Body of pancreas (tissue), 4 donors: ENCODE measurements around the gene PTPRH. TPM values are rescaled to one million over a fixed set of nuclear protein-coding genes. Genes with fewer than 3 reads are reported as not detected.

Experiments
- ATAC-seq: fragments of 150-250 bp; one replicate; pipeline ENCODE4 v1.9.1; 2016
- DNase-seq, 4 donors: peaks; one replicate each; pipeline ENCODE4 v3.0.0-alpha.2; 2019
- H3K27ac ChIP-seq, 4 donors: fragments of 200-600 bp; sonication (generic); 1 replicate in 3 of 4; 2 replicates in 1 of 4; pipeline versions ENCODE4 v1.5.1 to v1.6.1; 2016 to 2019; ENCODE audit warnings: mild to moderate bottlenecking in 1 of 4, mixed read lengths in 1 of 4, moderate library complexity in 1 of 4
- H3K27me3 ChIP-seq, 2 donors: fragments of 200-600 bp; sonication (generic); one replicate each; pipeline ENCODE4 v1.6.0; 2016; ENCODE audit warnings: mild to moderate bottlenecking in 1 of 2
- H3K36me3 ChIP-seq, 2 donors: fragments of 200-600 bp; sonication (generic); replicated peaks in 1 of 2; 2 replicates each; pipeline ENCODE4 v1.5.1; 2016; ENCODE audit warnings: low read depth in 2 of 2; ENCODE audit not compliant: insufficient read depth in 1 of 2
- H3K4me1 ChIP-seq: fragments of 200-600 bp; sonication (generic); one replicate; pipeline ENCODE4 v1.6.0; 2016
- H3K4me3 ChIP-seq, 2 donors: fragments of 200-600 bp; sonication (generic); 1 replicate in 1 of 2; 2 replicates in 1 of 2; pipeline ENCODE4 v1.5.1; 2016 to 2019
- H3K9me3 ChIP-seq, 3 donors: fragments of 200-600 bp; sonication (generic); 1 replicate in 2 of 3; 2 replicates in 1 of 3; pipeline ENCODE4 v1.5.1; 2016
- CTCF ChIP-seq, 7 experiments: fragments of 450-650 bp in 4 of 7; fragments of 200-600 bp in 3 of 7; sonication (generic) in 3 of 7; IDR thresholded peaks; one replicate each; pipeline ENCODE4 v1.5.1; 2016 to 2019; ENCODE audit warnings: antibody characterized with exemption in 7 of 7
- POLR2A ChIP-seq, 3 donors: fragments of 450-650 bp; IDR thresholded peaks; one replicate each; pipeline ENCODE4 v1.6.1; 2016; ENCODE audit warnings: antibody characterized with exemption in 3 of 3, mild to moderate bottlenecking in 2 of 3
- WGBS, 2 donors: methylation state at CpG; one replicate each; pipeline ENCODE4 v1.1.5; 2017; 5-methylcytosine and 5-hydroxymethylcytosine counted together
- intact Hi-C: fragments of 100-400 bp; cut with DNase I; formaldehyde crosslinking; loops from one replicate; pipeline ENCODE4 v1.15.1; 2023
- total RNA-seq, 2 donors: library from RNA; depleted of rRNA; stranded (reverse); fragments of >200 nt; gene quantifications; one replicate each; pipeline ENCODE4 v1.1.0, GENCODE V29; 2016

The PTPRH gene
- total RNA-seq, 2 donors from 2014 or later, result 14.8 to 15.8 TPM

- Histone ChIP-seq H3K36me3 (peaks cover 0 to 2% of the 10 kb centered on the region in 2 donors), H3K4me1 (peaks cover 25% of the 10 kb centered on the region), H3K4me3 (no peak overlapping the region), H3K9me3 (no peaks in the 10 kb centered on the region), H3K27me3 (no peaks in the 10 kb centered on the region), H3K27ac (no peak overlapping the region)
- 56 to 74% methylated on average over 15 to 19 of the region's 19 CpGs for WGBS, 2 donors
- ATAC-seq (no peak), DNase-seq (no peak)
- intact Hi-C loops, result no loop called here
- TF ChIP-seq POLR2A (IDR thresholded peaks at IDR 0.05) (no peak), CTCF (IDR thresholded peaks at IDR 0.05) (no peak)
Measured at GRCh38 chr19:55251341-55252081, 42.2 kb upstream of the PTPRH start.

- Histone ChIP-seq H3K4me1 (peaks cover 14% of the 10 kb centered on the region), H3K9me3 (no peaks in the 10 kb centered on the region), H3K27ac (no peak overlapping the region), H3K4me3 (no peak overlapping the region), H3K27me3 (no peaks in the 10 kb centered on the region), H3K36me3 (peaks cover 0 to 5% of the 10 kb centered on the region in 2 donors)
- intact Hi-C loops, result no loop called here
- no peak for DNase-seq
- TF ChIP-seq POLR2A (IDR thresholded peaks at IDR 0.05) (no peak), CTCF (IDR thresholded peaks at IDR 0.05) (no peak)
- WGBS, 2 donors, result 89 to 95% methylated on average over 11 to 18 of the region's 18 CpGs
- no peak for ATAC-seq
Measured at GRCh38 chr19:55250262-55251036, 41.1 kb upstream of the PTPRH start.

- TF ChIP-seq CTCF (IDR thresholded peaks at IDR 0.05), result no peak
- TF ChIP-seq POLR2A (IDR thresholded peaks at IDR 0.05), result no peak
- DNase-seq, result no peak
- Histone ChIP-seq H3K27ac (no peak overlapping the region), H3K27me3 (no peaks in the 10 kb centered on the region), H3K36me3 (peaks cover 5 to 7% of the 10 kb centered on the region in 2 donors), H3K4me1 (peaks cover 8% of the 10 kb centered on the region), H3K9me3 (no peaks in the 10 kb centered on the region), H3K4me3 (no peak overlapping the region)
- 88 to 98% methylated on average over 10 to 11 of the region's 11 CpGs for WGBS, 2 donors
- intact Hi-C loops, result no loop called here
- ATAC-seq, result no peak
Measured at GRCh38 chr19:55249841-55250240, 40.5 kb upstream of the PTPRH start.

GRCh38 chr19:55248704-55249103, 39.4 kb upstream of the PTPRH start:
- no peaks in the 10 kb centered on the region for H3K27me3 ChIP-seq
- peaks cover 7 to 13% of the 10 kb centered on the region in 2 donors for H3K36me3 ChIP-seq
- no peak overlapping the region for H3K4me3 ChIP-seq
- H3K9me3 ChIP-seq, result no peaks in the 10 kb centered on the region
- no peaks in the 10 kb centered on the region for H3K4me1 ChIP-seq
- no peak for DNase-seq
- TF ChIP-seq CTCF (IDR thresholded peaks at IDR 0.05), result no peak
- no peak for TF ChIP-seq POLR2A (IDR thresholded peaks at IDR 0.05)
- ATAC-seq, result no peak
- intact Hi-C loops, result no loop called here
- no peak overlapping the region for H3K27ac ChIP-seq
- WGBS, 2 donors, result 76 to 88% methylated on average over 5 to 8 of the region's 9 CpGs
